WERI-Rb-1 (cell line): ENCODE results near the gene MGLL.

Source experiments
- DNase-seq: peaks from one replicate; pipeline ENCODE4 v3.0.0-alpha.2; 2020
- H3K27ac ChIP-seq: fragments of 250-450 bp; sonication (Bioruptor Pico); 2 replicates; pipeline ENCODE4 v1.5.1; 2020; ENCODE audit warnings: mild to moderate bottlenecking, moderate library complexity
- H3K27me3 ChIP-seq: fragments of 250-450 bp; sonication (Bioruptor Pico); 2 replicates; pipeline ENCODE4 v1.5.1; 2021; ENCODE audit warnings: mild to moderate bottlenecking, low read depth, moderate library complexity; ENCODE audit not compliant: insufficient read depth, severe bottlenecking
- H3K36me3 ChIP-seq: fragments of 250-450 bp; sonication (Bioruptor Pico); 2 replicates; pipeline ENCODE4 v1.5.1; 2020; ENCODE audit warnings: mild to moderate bottlenecking, moderate library complexity
- H3K4me3 ChIP-seq: 2 replicates; pipeline ENCODE4 v1.5.1; 2011; ENCODE audit warnings: low read depth, mild to moderate bottlenecking, control low read depth, low read length
- H3K9me3 ChIP-seq: fragments of 250-450 bp; sonication (Bioruptor Pico); 2 replicates; pipeline ENCODE4 v1.5.1; 2021; ENCODE audit warnings: mild to moderate bottlenecking, moderate library complexity; ENCODE audit not compliant: severe bottlenecking
- CTCF ChIP-seq: IDR thresholded peaks from 2 replicates; pipeline ENCODE4 v1.5.1; 2011; ENCODE audit warnings: low read depth, mild to moderate bottlenecking, control low read depth, inconsistent platforms, low read length

Gene MGLL

GRCh38 chr3:127783642-127784160 is 38.6 kb downstream of the MGLL start:
- Histone ChIP-seq H3K27me3 (no peaks in the 10 kb centered on the region), H3K27ac (no peak overlapping the region), H3K36me3 (no peaks in the 10 kb centered on the region), H3K9me3 (no peaks in the 10 kb centered on the region), H3K4me3 (no peak overlapping the region)
- TF ChIP-seq CTCF, result no peak
- DNase-seq, result no peak

DNA sequence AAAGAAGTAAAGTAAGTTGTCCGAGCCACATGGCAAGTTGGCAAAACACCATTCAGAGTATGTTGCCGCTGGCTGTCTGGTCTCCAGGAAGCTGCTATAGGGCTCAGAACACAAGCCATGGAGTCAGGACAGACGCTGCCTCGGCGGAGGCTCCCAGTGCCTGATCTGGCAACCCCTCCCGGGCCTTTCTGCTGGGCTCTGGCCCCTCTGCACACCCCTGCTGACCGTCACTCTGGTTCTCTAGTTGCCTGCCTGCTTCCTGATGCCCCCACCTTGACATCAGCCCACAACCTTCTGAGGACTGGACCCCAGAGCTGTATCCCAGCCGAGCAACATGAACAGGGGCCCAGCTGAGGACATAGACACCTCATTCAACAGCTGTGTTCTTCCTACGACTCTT is 39.1 kb downstream of the MGLL start:
- H3K36me3 ChIP-seq, result no peaks in the 10 kb centered on the region
- no peak overlapping the region for H3K27ac ChIP-seq
- TF ChIP-seq CTCF, result no peak
- no peaks in the 10 kb centered on the region for H3K9me3 ChIP-seq
- no peak overlapping the region for H3K4me3 ChIP-seq
- DNase-seq, result no peak
- H3K27me3 ChIP-seq, result no peaks in the 10 kb centered on the region

GRCh38 chr3:127781411-127782001 is 40.8 kb downstream of the MGLL start:
- no peak for TF ChIP-seq CTCF
- Histone ChIP-seq H3K36me3 (no peaks in the 10 kb centered on the region), H3K27ac (no peak overlapping the region), H3K4me3 (no peak overlapping the region), H3K9me3 (no peaks in the 10 kb centered on the region), H3K27me3 (no peaks in the 10 kb centered on the region)
- no peak for DNase-seq

- H3K27ac ChIP-seq, result no peak overlapping the region
- no peaks in the 10 kb centered on the region for H3K27me3 ChIP-seq
- DNase-seq, result no peak
- H3K36me3 ChIP-seq, result no peaks in the 10 kb centered on the region
- H3K4me3 ChIP-seq, result no peak overlapping the region
- no peak for TF ChIP-seq CTCF
- H3K9me3 ChIP-seq, result no peaks in the 10 kb centered on the region
Measured at GRCh38 chr3:127780536-127781400, 41.5 kb downstream of the MGLL start.

DNA sequence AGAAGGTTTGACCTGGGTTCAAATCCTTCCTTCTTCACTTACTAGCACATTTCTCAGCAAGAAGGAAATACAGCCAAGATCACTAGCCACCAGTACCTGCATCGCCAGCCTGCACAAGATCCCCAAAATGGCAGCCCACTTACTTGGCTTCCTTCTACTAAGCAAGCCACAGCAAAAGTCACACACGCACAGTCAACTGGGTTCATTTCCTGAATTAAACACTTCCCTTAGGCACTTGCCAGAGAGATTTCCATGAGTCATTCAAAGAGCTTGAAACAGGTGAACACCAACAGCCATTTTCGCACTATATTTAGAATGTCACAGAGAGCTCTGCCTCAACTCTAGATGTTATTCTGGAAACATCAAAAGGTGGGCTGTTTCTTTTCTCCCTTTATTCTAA is 42.6 kb downstream of the MGLL start:
- DNase-seq, result no peak
- no peak for TF ChIP-seq CTCF
- no peaks in the 10 kb centered on the region for H3K27me3 ChIP-seq
- no peak overlapping the region for H3K27ac ChIP-seq
- no peak overlapping the region for H3K4me3 ChIP-seq
- no peaks in the 10 kb centered on the region for H3K36me3 ChIP-seq
- H3K9me3 ChIP-seq, result no peaks in the 10 kb centered on the region
